Measurements from ENCODE around the gene KCNJ12.
"Not testable (repeated sequence)": the region's sequence is repeated elsewhere in the genome, so short reads cannot be mapped to it uniquely, and the experiment has no call there.

DNA sequence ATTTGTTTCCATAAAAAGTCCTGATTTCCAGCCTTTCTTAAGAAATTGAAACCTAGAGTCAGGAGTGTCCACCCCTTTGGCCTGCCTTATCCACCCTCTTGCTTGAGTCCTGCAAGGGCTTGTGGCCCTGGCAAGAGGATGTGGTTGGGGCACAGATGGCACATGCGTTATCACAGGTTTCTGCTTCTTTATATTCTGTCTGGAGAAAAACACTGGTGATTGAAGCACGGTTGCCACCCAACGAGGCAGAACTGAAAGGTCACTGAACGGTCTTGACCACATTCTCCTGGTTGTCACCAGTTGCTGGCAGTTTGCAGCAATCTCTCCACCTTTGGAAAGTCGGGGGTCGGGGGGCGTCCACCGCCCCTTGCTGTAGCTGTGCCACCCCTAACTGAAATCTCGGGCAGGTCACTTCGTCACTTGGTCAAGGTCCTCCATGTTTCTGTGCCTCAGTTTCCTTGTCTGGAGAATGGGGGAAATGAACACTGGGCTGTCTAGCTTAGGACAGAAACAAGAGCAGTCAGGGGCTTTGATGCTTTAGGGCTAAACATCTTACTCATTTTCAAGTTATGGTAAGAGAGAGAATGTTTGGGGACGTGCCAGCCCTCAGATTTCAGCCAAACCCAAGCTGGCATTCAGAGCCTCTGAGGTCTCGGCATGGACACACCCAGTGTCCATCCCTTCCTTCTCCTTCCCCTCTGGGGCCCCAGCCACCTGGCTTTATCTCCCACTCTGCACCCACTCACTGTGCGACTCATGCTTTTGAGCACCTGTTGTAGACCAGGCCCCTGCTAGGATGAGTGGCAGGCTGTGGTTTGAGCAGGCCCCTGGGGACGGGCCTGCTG, 27.9 kb upstream of the KCNJ12 start:
- TF ChIP-seq CTCF, POLR2A (IDR thresholded peaks at IDR 0.05): not testable (repeated sequence)

Data from adrenal gland (tissue), 5 donors.